Skin epidermis (tissue), 12 donors: ENCODE data around the gene CHD3.
"Not testable (repeated sequence)": the region's sequence is repeated elsewhere in the genome, so short reads cannot be mapped to it uniquely, and the experiment has no call there.

Source experiments
- H3K27ac ChIP-seq, 21 experiments: fragments of 200-600 bp; sonication (generic) in 11 of 21; one replicate each; pipeline ENCODE4 v1.5.0; 2020; ENCODE audit warnings: mild to moderate bottlenecking in 3 of 21, inconsistent platforms in 2 of 21, moderate library complexity in 2 of 21
- H3K4me3 ChIP-seq, 7 experiments: fragments of 200-600 bp; sonication (generic) in 2 of 7; one replicate each; pipeline ENCODE4 v1.5.0; 2020; ENCODE audit warnings: inconsistent platforms in 2 of 7, mild to moderate bottlenecking in 2 of 7, moderate library complexity in 1 of 7

CHD3 gene

GRCh38 chr17:7859028-7859427, 29.6 kb upstream of the CHD3 start:
- H3K27ac ChIP-seq, result peak overlapping the region in 11 of 21 experiments; percentile 82 to 95 (median 87)
- H3K4me3 ChIP-seq, result peak overlapping the region in 2 of 7 experiments; percentile 64 to 68

- H3K27ac ChIP-seq, result no peak overlapping the region
- H3K4me3 ChIP-seq, result no peak overlapping the region
Observed at GRCh38 chr17:7862692-7863437, 25.7 kb upstream of the CHD3 start.

DNA sequence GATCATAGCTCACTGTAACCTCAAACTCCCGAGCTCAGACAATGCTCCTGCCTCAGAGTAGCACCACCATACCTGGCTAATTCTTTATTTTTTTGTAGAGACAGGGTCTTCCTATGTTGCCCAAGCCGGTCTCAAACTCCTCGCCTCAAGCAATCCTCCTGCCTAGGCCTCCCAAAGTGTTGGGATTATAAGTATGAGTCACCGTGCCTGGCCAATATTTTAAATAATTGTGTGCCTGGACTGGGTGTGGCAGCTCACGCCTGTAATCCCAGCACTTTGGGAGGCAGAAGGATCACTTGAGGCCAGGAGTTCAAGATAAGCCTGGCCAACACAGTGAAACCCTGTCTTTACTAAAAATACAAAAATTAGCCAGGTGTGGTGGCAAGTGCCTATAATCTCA, 24.2 kb upstream of the CHD3 start:
- not testable (repeated sequence) for H3K27ac ChIP-seq, H3K4me3 ChIP-seq

GRCh38 chr17:7864995-7865650, 23.5 kb upstream of the CHD3 start:
- H3K4me3 ChIP-seq, result no peak overlapping the region
- H3K27ac ChIP-seq, result no peak overlapping the region

DNA sequence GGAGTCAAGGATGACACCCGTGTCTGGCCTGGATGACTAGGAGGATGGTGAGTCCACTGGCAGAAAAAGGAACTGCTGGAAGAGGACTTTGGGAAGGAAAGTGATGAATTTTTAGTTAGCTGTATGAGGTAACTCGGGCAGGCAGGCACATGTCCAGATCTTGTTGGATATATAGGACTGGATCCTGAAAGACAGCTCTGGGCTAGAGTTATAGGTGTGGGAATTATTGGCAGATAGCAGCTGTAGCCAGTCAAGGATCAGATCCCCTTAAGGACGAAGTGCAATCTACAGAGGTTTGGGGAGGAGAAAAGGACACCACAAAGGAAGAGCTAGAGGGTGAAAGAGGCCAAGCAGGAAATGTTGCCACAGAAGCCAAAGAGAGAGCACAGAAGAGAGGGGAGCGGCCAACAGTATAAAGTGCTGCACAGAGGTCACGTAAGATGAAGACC, 20.7 kb upstream of the CHD3 start:
- H3K27ac ChIP-seq, result peak overlapping the region in 12 of 21 experiments; percentile 2 to 70 (median 32)
- H3K4me3 ChIP-seq, result no peak overlapping the region

DNA sequence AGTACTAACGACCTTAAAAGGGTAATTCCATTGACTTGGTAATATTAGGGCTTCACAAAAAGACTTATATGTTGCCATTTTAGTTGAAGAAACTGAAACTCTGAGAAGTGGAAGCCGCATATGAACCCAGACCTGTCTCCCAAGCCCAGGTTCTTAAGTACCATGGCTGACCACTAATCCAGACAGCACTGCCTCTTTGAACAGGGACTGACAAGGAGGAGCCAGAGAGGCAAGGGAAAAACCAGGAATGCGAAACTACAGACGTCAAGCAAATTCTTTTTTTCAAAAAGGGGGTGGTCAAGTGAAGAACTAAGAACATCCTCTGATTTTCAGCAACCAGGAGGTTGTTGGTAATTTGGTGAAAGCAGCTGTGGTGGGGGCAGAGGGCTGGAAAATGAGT, 15.5 kb upstream of the CHD3 start:
- H3K27ac ChIP-seq, result no peak overlapping the region
- no peak overlapping the region for H3K4me3 ChIP-seq

DNA sequence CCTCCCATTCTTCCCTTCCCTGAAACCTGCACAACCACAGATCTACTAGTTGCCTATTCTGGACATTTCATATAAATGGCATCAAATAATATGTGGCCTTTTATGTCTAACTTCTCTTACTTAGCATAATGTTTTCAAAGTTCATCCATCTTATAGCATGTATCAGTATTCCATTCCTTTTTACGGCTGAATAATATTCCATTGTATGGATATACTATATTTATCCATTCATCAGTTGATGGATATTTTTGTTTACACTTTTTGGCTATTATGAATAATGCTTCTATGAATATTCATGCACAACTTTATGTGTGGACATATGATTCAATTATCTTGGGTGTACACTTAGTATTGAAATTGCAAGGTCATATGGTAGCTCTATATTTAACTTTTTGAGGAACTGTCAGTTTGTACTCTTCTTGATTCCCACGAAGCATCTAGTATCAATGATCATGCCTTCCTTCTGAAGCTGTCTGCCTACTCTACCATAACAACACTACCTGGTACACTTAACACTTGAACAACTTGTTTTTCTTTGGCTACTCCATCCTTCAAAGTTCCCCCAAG, 12.7 kb upstream of the CHD3 start:
- H3K27ac ChIP-seq, result no peak overlapping the region
- H3K4me3 ChIP-seq, result no peak overlapping the region

- no peak overlapping the region for H3K4me3 ChIP-seq
- no peak overlapping the region for H3K27ac ChIP-seq
Observed at GRCh38 chr17:7878234-7878633, 10.4 kb upstream of the CHD3 start.

GRCh38 chr17:7880076-7880868, 8.3 kb upstream of the CHD3 start:
- Histone ChIP-seq H3K4me3 (no peak overlapping the region), H3K27ac (no peak overlapping the region)

- no peak overlapping the region for H3K4me3 ChIP-seq
- peak overlapping the region in 8 of 21 experiments; percentile 24 to 96 (median 36) for H3K27ac ChIP-seq
Observed at GRCh38 chr17:7881276-7882054, 7.1 kb upstream of the CHD3 start.

DNA sequence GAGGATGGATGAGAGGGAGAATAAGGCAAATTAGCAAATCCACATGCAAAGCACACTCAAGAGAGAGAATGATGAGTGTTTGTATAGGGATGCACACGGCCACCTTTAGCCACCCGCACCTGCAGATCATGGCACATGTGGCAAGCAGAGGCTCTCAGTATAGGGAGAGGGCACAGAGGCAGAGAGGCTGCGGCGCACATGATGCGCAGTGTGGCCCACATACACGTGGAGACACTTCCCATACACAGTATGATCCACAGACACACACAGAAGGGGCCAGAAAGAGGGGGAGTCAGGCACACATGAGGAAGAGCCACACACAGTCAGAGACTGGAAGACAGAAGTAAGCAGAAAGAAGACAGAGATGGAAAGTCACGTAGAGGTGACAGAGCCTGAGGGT, 6.5 kb upstream of the CHD3 start:
- no peak overlapping the region for H3K4me3 ChIP-seq
- H3K27ac ChIP-seq, result peak overlapping the region in 9 of 21 experiments; percentile 2 to 96 (median 35)

- H3K4me3 ChIP-seq, result no peak overlapping the region
- H3K27ac ChIP-seq, result peak overlapping the region in 12 of 21 experiments; percentile 20 to 98 (median 88)
Observed at GRCh38 chr17:7882629-7883028, 6.0 kb upstream of the CHD3 start.

- Histone ChIP-seq H3K27ac (peak overlapping the region in 19 of 21 experiments; percentile 75 to 98 (median 92)), H3K4me3 (peak overlapping the region; percentile 32 to 88 (median 68))
Observed at GRCh38 chr17:7883781-7884386, 4.7 kb upstream of the CHD3 start.

- Histone ChIP-seq H3K4me3 (peak overlapping the region; percentile 66 to 88 (median 81)), H3K27ac (peak overlapping the region; percentile 23 to 98 (median 93))
Observed at GRCh38 chr17:7884581-7885366, 3.8 kb upstream of the CHD3 start.

GRCh38 chr17:7885367-7886226, 3.0 kb upstream of the CHD3 start:
- H3K27ac ChIP-seq, result peak overlapping the region; percentile 23 to 98 (median 93)
- peak overlapping the region; percentile 66 to 88 (median 81) for H3K4me3 ChIP-seq

DNA sequence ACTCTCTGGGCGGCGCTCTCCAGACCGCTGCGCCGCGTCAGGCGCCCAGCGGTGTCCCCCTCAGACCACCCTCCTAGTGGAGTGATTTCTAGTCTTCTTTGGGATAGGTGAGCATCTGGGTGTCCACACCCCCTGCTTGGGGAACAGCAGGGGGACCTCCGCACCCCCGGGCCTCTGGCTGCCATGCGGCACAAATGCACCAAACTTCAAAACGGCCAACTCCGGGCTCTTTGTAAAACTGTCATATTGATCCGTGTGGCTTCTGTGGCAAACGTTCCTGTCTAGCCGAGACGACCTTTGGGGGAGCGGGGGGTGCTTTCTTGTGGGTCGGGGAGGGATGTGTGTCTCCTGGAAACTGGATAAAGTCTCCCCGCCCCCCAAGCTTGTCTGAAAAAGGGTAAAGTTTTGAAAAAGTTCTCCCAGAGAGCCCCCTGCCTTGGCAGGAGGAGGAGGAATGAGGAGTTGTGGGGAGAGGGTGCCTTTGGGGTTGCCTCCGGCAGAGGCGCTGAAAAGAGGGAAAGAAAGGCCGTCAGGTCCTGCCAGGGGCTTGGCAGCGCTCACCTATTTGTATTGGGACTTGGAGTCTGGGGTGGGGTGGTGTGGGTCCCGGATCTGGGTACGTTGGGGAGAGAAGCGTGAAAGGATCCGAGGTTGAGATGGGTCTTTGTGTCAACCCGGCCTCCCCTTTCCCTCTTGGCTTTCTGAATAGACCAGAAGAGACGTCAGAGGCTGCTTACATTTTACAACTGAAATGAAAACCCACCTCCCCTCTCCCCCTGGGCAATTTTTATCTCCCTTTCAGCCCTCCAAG, 2.2 kb upstream of the CHD3 start:
- H3K4me3 ChIP-seq, result peak overlapping the region; percentile 66 to 88 (median 81)
- H3K27ac ChIP-seq, result peak overlapping the region; percentile 8 to 98 (median 93)
